GM23338 (cell line): ENCODE results near the gene ZBTB20.

Source experiments
- EZH2 ChIP-seq: fragments of 200-600 bp; sonication (generic); IDR thresholded peaks from one replicate; pipeline ENCODE4 v1.8.0; 2017; ENCODE audit warnings: antibody characterized with exemption, mild to moderate bottlenecking, low read depth; ENCODE audit not compliant: unreplicated experiment
- POLR2AphosphoS5 ChIP-seq: IDR thresholded peaks from 2 replicates; pipeline ENCODE4 v1.6.1; 2016; ENCODE audit warnings: antibody characterized with exemption, low read depth
- TF ChIP-seq, protein P1 (sequence below), 2 experiments: fragments of 200-600 bp in 1 of 2; sonication (generic) in 1 of 2; conservative IDR thresholded peaks; 2 replicates each; pipeline versions ENCODE4 v1.5.1 to v1.6.1; 2016 to 2017; ENCODE audit warnings: antibody characterized with exemption in 2 of 2, low read depth in 2 of 2, mild to moderate bottlenecking in 2 of 2, moderate library complexity in 1 of 2
- TF ChIP-seq, protein P2 (sequence below): IDR thresholded peaks from one replicate; pipeline ENCODE4 v1.6.1; 2018; ENCODE audit warnings: antibody characterized with exemption; ENCODE audit not compliant: unreplicated experiment

- no peak for TF ChIP-seq POLR2AphosphoS5
- TF ChIP-seq, protein P1, sequence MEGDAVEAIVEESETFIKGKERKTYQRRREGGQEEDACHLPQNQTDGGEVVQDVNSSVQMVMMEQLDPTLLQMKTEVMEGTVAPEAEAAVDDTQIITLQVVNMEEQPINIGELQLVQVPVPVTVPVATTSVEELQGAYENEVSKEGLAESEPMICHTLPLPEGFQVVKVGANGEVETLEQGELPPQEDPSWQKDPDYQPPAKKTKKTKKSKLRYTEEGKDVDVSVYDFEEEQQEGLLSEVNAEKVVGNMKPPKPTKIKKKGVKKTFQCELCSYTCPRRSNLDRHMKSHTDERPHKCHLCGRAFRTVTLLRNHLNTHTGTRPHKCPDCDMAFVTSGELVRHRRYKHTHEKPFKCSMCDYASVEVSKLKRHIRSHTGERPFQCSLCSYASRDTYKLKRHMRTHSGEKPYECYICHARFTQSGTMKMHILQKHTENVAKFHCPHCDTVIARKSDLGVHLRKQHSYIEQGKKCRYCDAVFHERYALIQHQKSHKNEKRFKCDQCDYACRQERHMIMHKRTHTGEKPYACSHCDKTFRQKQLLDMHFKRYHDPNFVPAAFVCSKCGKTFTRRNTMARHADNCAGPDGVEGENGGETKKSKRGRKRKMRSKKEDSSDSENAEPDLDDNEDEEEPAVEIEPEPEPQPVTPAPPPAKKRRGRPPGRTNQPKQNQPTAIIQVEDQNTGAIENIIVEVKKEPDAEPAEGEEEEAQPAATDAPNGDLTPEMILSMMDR (conservative IDR thresholded peaks at IDR 0.05; ENCODE audit: low read depth in 2 of 2): no peak
- no peak for TF ChIP-seq EZH2
- TF ChIP-seq, protein P2, sequence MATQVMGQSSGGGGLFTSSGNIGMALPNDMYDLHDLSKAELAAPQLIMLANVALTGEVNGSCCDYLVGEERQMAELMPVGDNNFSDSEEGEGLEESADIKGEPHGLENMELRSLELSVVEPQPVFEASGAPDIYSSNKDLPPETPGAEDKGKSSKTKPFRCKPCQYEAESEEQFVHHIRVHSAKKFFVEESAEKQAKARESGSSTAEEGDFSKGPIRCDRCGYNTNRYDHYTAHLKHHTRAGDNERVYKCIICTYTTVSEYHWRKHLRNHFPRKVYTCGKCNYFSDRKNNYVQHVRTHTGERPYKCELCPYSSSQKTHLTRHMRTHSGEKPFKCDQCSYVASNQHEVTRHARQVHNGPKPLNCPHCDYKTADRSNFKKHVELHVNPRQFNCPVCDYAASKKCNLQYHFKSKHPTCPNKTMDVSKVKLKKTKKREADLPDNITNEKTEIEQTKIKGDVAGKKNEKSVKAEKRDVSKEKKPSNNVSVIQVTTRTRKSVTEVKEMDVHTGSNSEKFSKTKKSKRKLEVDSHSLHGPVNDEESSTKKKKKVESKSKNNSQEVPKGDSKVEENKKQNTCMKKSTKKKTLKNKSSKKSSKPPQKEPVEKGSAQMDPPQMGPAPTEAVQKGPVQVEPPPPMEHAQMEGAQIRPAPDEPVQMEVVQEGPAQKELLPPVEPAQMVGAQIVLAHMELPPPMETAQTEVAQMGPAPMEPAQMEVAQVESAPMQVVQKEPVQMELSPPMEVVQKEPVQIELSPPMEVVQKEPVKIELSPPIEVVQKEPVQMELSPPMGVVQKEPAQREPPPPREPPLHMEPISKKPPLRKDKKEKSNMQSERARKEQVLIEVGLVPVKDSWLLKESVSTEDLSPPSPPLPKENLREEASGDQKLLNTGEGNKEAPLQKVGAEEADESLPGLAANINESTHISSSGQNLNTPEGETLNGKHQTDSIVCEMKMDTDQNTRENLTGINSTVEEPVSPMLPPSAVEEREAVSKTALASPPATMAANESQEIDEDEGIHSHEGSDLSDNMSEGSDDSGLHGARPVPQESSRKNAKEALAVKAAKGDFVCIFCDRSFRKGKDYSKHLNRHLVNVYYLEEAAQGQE: no peak
Observed at GRCh38 chr3:115161866-115162265, 14.8 kb upstream of the ZBTB20 start.
